PC-3 (cell line): ENCODE results near the gene ABCA2. TPM values are rescaled to one million over a fixed set of nuclear protein-coding genes. Genes with fewer than 3 reads are reported as not detected.

Experiments
- ATAC-seq: fragments of 200-7000 bp; cut with Tn5 transposase; 2 replicates; pipeline ENCODE4 v1.9.1; 2020; ENCODE audit warnings: mild to moderate bottlenecking, moderate library complexity
- BruUV-seq: library from RNA; stranded (reverse); fragments of 400-500 nt; replicated peaks from 2 replicates; lab custom pipeline; 2021; lab: Mats Ljungman, UMichigan
- CTCF ChIA-PET: fragments of 300-600 bp; sonication (Branson Sonifier 250); formaldehyde crosslinking; loops from one replicate; lab custom pipeline; 2022; ENCODE audit warnings: antibody characterized with exemption; lab: Charles Lee
- POLR2A ChIA-PET: fragments of 300-600 bp; sonication (Branson Sonifier 250); formaldehyde crosslinking; loops from one replicate; lab custom pipeline; 2022; ENCODE audit warnings: antibody characterized with exemption; ENCODE audit not compliant: unreplicated experiment; lab: Charles Lee
- DNase-seq: peaks from one replicate; pipeline ENCODE4 v3.0.0-alpha.2; 2015
- H2AFZ ChIP-seq: fragments of 300-600 bp; sonication (generic); 2 replicates; pipeline ENCODE4 v1.6.0; 2016; ENCODE audit warnings: antibody characterized with exemption, low read length
- H3F3A ChIP-seq: fragments of 300-600 bp; sonication (generic); one replicate; pipeline ENCODE4 v1.6.0; 2017; ENCODE audit warnings: antibody characterized with exemption, low read length, control low read depth, mild to moderate bottlenecking; ENCODE audit not compliant: unreplicated experiment
- H3K27ac ChIP-seq: fragments of 300-600 bp; sonication (generic); 2 replicates; pipeline ENCODE4 v1.5.1; 2016; ENCODE audit warnings: mild to moderate bottlenecking, low read length
- H3K27me3 ChIP-seq: fragments of 300-600 bp; sonication (generic); 2 replicates; pipeline ENCODE4 v1.6.1; 2016; ENCODE audit warnings: low read length, mixed read lengths
- H3K36me3 ChIP-seq: fragments of 300-600 bp; sonication (generic); 2 replicates; pipeline ENCODE4 v1.6.1; 2016; ENCODE audit warnings: low read depth, mixed run types, low read length, mixed read lengths
- H3K4me1 ChIP-seq: fragments of 300-600 bp; sonication (generic); 2 replicates; pipeline ENCODE4 v1.5.1; 2016; ENCODE audit warnings: low read length; ENCODE audit not compliant: insufficient read depth
- H3K4me2 ChIP-seq: fragments of 300-600 bp; sonication (generic); 2 replicates; pipeline ENCODE4 v1.6.0; 2016; ENCODE audit warnings: low read length
- H3K4me3 ChIP-seq: fragments of 300-600 bp; sonication (generic); 2 replicates; pipeline ENCODE4 v1.5.1; 2016; ENCODE audit warnings: mild to moderate bottlenecking, low read length, mixed read lengths
- H3K79me2 ChIP-seq: fragments of 300-600 bp; sonication (generic); 2 replicates; pipeline ENCODE4 v1.6.1; 2017; ENCODE audit warnings: low read length, mixed read lengths
- H3K9ac ChIP-seq: fragments of 300-600 bp; sonication (generic); 2 replicates; pipeline ENCODE4 v1.6.0; 2016; ENCODE audit warnings: mild to moderate bottlenecking, low read length
- H3K9me2 ChIP-seq: fragments of 300-600 bp; sonication (generic); replicated peaks from 2 replicates; pipeline ENCODE4 v1.6.1; 2016; ENCODE audit warnings: mixed run types, low read length, mixed read lengths
- H3K9me3 ChIP-seq: fragments of 300-600 bp; sonication (generic); 2 replicates; pipeline ENCODE4 v1.6.1; 2016; ENCODE audit warnings: low read length, mixed read lengths
- H4K20me1 ChIP-seq: fragments of 300-600 bp; sonication (generic); 2 replicates; pipeline ENCODE4 v1.6.1; 2016; ENCODE audit warnings: low read length, mixed read lengths
- CTCF ChIP-seq: fragments of 300-600 bp; sonication (generic); conservative IDR thresholded peaks from 2 replicates; pipeline ENCODE4 v1.5.1; 2017; ENCODE audit warnings: antibody characterized with exemption, low read depth, mild to moderate bottlenecking, low read length
- EZH2 ChIP-seq: fragments of 300-600 bp; sonication (generic); IDR thresholded peaks from one replicate; pipeline ENCODE4 v1.6.1; 2017; ENCODE audit warnings: antibody characterized with exemption, mild to moderate bottlenecking, low read length; ENCODE audit not compliant: unreplicated experiment
- EZH2phosphoT487 ChIP-seq: fragments of 300-600 bp; sonication (generic); IDR thresholded peaks from 2 replicates; pipeline ENCODE4 v1.6.1; 2018; ENCODE audit warnings: mild to moderate bottlenecking, antibody characterized with exemption, low read length, borderline replicate concordance
- intact Hi-C: fragments of 100-400 bp; cut with micrococcal nuclease; formaldehyde crosslinking; loops from 2 replicates; pipeline ENCODE4 v1.9.0; 2023
- total RNA-seq: library from RNA; depleted of rRNA; stranded (reverse); fragments of >200 nt; gene quantifications from 2 replicates; pipeline ENCODE4 v1.2.3, GENCODE V29; 2014

ABCA2 gene
- total RNA-seq, 1 experiment from 2014 or later, result 31.5 TPM

DNA sequence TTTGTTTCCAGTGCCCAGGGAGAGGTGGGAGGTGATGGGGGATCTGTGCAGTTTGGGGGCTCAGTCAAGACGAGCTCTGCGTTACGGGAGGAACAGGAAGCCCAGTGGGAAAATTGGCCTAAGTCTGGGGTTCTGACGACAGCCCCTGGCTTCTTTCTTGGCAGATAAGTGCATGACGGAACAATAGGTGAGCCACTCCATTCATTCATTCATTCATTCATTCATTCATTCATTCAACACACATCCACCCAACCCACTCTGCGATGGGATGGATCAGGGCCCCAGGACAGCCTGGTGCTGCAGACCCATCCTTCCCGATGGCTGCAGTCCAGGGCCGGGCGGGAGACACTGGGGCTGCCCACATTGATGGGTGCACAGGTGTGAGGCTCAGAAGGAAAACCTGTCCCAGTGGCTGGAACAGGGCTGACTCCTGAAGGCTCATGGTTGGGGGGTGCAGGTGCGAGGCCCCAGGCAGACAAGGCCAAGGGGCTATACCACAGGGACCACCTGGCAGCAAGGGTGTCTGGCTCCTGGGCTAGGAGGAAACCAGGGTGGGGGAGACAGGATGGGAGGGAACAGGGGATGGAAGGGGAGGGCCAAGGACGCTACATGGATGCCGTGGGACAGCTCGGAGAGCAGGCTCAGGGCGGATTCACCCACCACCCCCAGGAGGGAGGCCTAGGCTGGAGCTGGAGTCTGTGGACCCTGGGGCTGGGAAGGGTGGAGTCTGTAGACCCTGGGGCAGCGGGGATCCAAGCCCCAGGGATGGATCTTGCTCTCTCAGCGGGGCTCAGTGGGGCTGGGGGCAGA lies 47.2 kb downstream of the ABCA2 start:
- CTCF ChIA-PET, result no interaction called here
- Histone ChIP-seq H3K27ac (no peak overlapping the region), H3K4me2 (no peak overlapping the region), H3K9me2 (no peaks in the 10 kb centered on the region), H2AFZ (no peak overlapping the region), H3K79me2 (no peaks in the 10 kb centered on the region), H3K4me3 (no peak overlapping the region), H3K36me3 (no peaks in the 10 kb centered on the region), H4K20me1 (no peaks in the 10 kb centered on the region), H3K9ac (no peak overlapping the region), H3K9me3 (no peaks in the 10 kb centered on the region), H3F3A (no peaks in the 10 kb centered on the region), H3K4me1 (no peaks in the 10 kb centered on the region), H3K27me3 (no peaks in the 10 kb centered on the region)
- BruUV-seq, result no TSS peak
- no peak for DNase-seq
- intact Hi-C loops, result no loop called here
- no peak for ATAC-seq
- POLR2A ChIA-PET, result no interaction called here
- no peak for TF ChIP-seq CTCF
- TF ChIP-seq EZH2, result no peak
- TF ChIP-seq EZH2phosphoT487, result no peak

- CTCF ChIA-PET, result no interaction called here
- POLR2A ChIA-PET, result no interaction called here
- H3K9me2 ChIP-seq, result no peaks in the 10 kb centered on the region
- H3F3A ChIP-seq, result no peaks in the 10 kb centered on the region
- H3K4me1 ChIP-seq, result no peaks in the 10 kb centered on the region
- no peaks in the 10 kb centered on the region for H3K27me3 ChIP-seq
- TF ChIP-seq EZH2phosphoT487 (no peak), EZH2 (no peak), CTCF (no peak)
- no peak overlapping the region for H3K4me2 ChIP-seq
- no peak overlapping the region for H3K4me3 ChIP-seq
- H3K36me3 ChIP-seq, result no peaks in the 10 kb centered on the region
- intact Hi-C loops, result no loop called here
- H4K20me1 ChIP-seq, result no peaks in the 10 kb centered on the region
- no peak overlapping the region for H2AFZ ChIP-seq
- BruUV-seq, result no TSS peak
- ATAC-seq, result no peak
- no peaks in the 10 kb centered on the region for H3K9me3 ChIP-seq
- no peaks in the 10 kb centered on the region for H3K79me2 ChIP-seq
- DNase-seq, result no peak
- no peak overlapping the region for H3K9ac ChIP-seq
- H3K27ac ChIP-seq, result no peak overlapping the region
Measured at GRCh38 chr9:136979769-136980587, 48.1 kb downstream of the ABCA2 start.
